Stimulated activated CD4-positive, alpha-beta T cell treated with anti-CD3 and anti-CD28 coated beads, Interleukin-15, amount 100 ng/mL, for 1 hour (primary cell): ENCODE data around the gene TAF1B.
"Not testable (repeated sequence)": the region's sequence is repeated elsewhere in the genome, so short reads cannot be mapped to it uniquely, and the experiment has no call there.

Source experiments
- DNase-seq, 2 donors: peaks; one replicate each; pipeline ENCODE4 v3.0.0-alpha.2; 2020; ENCODE audit warnings: low read depth in 1 of 2, low spot score in 1 of 2

Gene TAF1B

DNA sequence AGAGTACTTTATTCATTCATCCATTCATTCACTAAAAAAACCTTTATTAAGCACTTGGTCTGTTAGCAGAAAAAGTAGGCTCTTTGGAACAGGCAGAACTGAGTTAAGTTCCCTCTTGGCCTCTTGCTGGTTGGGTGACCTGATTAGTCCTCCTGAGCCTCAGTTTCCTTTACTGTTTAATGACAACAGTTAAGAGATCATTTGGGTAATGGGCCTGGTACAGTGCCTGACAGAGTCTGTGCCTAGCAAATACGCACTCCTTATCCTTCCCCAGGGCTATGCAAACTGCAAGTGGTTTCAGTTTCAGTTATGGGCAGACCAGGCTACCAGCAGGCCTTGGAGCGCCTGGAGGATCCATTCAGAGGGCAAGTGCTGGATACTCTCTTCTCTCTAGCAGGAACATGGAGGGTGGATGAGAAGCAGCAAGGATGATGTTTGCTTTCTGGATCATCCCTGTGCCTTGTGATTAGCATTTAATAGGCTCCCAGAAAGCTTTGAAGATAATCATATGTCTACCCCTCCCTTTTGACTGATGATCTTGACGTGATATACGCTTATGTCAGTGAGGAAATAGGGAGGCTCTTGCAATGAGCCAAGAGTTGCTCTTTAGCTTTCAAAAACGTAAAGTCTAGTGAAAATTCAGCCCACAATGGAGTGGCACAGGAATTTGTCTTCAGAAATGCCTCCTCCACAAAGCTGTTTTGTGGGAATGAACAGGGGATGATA, 12.4 kb upstream of the TAF1B start:
- DNase-seq: no peak

GRCh38 chr2:9831670-9832069, 11.6 kb upstream of the TAF1B start:
- no peak for DNase-seq

DNA sequence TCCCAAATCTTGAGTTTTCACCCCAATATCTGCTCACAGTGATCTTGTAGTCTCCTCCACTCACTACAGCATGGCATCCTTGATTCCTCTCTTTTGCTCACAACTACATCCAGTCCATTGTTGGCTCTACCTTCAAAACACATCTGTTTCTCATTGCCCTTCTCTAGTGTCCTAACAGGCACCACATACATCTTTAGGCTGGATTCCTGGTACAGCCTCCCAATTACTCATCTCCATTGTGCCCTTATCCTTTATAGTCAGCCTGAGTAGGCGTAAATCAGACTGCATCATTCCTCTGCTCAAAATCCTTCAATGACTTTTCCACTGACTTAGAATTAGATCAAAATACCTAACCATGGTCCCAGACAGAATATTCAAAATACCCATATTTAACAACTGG, 10.7 kb upstream of the TAF1B start:
- no peak for DNase-seq

DNA sequence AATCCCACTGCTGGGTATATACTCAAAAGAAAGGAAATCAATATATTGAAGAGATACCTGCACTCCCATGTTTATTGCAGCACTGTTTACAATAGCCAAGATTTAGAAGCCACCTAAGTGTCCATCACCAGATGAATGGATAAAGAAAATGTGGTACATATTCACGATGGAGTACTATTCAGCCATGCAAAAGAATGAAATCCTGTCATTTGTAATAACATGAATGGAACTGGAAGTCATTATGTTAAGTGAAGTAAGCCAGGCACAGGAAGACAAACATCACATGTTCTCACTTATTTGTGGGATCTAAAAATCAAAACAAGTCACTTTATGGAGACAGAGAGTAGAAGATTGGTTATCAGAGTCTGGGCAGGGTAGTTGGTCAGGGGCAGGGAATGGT, 8.2 kb upstream of the TAF1B start:
- not testable (repeated sequence) for DNase-seq

GRCh38 chr2:9836074-9836473, 7.2 kb upstream of the TAF1B start:
- DNase-seq: no peak

DNA sequence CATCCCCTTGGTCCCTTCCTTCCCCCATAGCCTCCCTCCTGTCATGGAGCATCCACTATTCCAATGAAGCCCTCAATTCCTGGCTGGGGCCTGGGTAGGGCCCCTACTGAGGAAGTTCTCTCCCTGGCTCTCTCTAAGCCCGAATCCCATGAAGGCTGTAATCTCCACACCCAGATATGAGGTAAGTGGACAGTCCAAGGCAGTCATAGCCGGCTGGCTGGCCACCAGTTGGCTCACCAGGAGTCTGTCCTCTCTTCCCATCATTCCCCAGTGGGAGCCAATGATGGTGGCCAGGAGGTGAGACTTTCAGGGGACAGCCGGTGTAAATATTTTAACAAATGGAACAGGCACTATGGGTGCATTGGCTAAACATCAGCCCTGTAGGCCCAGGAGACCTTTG, 6.8 kb upstream of the TAF1B start:
- no peak for DNase-seq

DNA sequence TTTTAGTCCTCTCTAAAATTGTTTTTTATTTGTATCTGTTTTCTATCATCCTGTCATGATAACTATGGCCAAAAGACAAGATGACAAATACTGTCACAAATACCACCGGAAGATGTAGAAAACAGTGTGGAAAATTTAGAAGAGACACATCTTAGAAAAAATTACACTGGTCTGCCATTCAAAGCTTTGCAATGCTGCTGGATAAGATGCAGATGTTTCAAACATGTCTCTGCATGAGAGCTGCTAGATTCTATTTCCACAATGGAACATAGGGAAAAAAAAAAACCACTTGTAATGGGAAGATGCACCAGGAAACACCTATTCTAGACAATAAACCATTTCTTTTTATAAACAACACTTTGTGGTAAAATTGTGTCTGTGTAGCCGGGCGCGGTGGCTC, 5.8 kb upstream of the TAF1B start:
- DNase-seq: no peak

- DNase-seq: no peak
These were observed 4.9 kb upstream of the TAF1B start for GRCh38 chr2:9838391-9838790.

DNA sequence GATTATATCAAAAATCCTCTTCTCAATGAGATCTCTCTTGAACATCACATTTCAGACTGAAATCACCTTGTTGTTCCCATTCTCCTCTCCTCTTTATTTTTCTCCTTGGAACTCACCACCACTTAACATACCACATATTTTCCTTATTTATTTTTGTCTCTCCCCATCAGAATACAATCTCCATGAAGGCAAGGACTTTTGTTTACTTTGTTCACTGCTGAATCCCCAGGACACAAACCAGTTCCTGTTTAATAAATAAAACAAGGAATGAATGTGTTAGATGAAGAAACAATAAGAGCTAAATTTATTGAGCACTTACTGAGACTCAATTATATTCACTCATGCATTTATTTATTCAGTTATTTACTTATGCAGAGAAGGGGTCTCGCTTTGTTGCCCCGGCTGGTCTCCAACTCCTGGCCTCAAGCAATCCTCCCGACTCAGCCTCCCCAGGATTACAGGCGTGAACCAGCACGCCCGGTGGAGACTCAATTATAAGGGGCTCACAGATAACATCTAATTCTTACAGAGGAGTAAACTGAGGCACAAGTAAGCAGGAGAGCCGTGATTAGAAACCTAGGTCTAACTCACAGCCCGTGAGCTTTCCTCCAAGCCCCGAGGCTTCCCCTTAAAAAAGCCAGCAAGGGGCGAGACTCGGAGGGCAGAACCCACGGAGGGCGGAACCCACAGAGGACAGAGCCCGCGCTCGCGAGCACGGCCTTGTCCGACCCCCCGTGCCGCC, 616 bp upstream of the TAF1B start:
- DNase-seq: no peak

DNA sequence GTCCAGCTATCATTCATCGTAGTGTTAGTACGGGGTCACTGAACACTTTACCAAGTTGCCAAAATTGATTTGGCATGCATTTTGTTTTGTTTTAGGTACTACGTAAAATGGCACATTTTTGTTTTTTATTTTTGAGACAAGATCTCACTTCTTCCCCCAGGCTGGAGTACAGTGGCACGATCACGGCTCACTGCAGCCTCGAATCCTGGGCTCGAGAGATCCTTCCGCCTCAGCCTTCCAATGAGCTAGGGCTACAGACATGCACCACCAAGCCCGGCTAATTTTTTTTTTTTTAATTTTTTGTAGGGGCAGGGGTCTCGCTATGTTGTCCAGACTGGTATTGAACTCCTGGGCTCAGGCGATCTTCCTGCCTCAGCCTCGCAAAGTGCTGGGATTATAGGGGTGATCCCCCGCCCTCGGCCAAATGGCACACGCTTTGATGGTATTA, 786 bp downstream of the TAF1B start:
- no peak for DNase-seq

DNA sequence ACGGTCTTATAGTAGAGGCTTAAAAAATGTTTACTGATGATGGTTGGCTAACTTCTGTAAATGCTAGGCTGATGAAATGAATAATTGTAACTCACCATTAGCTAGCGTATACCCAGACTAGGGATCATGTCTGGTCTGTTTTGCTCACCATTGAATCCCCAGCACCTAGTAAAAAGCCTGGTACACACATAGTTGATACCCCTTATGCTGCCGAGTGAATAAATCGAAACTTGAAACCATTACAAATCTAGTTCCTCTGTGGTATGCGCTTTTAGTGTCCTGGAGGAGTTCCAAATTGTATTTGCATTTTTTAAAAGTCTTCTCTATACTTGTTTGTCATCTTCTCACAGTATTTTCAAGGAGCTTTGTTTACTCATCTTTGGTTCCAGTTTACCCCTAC, 1.3 kb downstream of the TAF1B start:
- DNase-seq: no peak

DNA sequence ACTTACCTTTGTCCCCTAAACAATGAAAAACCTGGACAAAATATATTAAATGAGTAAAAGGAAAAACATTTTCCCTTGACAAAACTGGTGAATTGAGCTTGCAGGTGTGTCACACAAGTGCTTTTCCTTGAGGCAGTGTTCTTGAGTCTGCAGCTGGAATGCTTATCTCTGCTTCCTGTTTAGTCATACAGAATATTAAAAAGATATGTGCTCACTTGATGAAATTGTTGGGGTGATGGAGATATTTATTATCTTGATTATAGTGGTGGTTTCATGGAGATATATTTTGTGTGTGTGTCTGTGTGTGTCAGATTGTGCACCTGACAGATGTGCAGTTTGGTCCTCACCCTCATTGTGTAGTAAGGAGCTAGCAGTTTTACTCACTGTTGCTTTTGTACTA, 3.3 kb downstream of the TAF1B start:
- no peak for DNase-seq

GRCh38 chr2:9847140-9847539, 3.9 kb downstream of the TAF1B start:
- no peak for DNase-seq

- no peak for DNase-seq
These were observed 9.6 kb downstream of the TAF1B start for GRCh38 chr2:9852881-9853280.

- no peak for DNase-seq
These were observed 14.8 kb downstream of the TAF1B start for GRCh38 chr2:9857814-9858729.

DNA sequence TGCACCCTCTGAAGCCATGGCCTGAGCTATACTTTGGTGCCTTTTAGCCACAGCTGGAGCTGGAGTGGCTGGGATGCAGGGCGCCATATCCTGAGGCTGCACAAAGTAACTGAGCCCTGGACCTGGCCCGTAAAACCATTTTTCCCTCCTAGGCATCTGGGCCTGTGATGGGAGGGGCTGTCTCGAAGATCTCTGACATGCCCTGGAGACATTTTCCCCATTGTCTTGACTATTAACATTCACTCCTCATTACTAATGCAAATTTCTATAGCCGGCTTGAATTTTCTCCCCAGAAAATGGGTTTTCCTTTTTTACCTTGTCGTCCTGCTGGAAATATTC, 15.4 kb downstream of the TAF1B start:
- DNase-seq: no peak

DNA sequence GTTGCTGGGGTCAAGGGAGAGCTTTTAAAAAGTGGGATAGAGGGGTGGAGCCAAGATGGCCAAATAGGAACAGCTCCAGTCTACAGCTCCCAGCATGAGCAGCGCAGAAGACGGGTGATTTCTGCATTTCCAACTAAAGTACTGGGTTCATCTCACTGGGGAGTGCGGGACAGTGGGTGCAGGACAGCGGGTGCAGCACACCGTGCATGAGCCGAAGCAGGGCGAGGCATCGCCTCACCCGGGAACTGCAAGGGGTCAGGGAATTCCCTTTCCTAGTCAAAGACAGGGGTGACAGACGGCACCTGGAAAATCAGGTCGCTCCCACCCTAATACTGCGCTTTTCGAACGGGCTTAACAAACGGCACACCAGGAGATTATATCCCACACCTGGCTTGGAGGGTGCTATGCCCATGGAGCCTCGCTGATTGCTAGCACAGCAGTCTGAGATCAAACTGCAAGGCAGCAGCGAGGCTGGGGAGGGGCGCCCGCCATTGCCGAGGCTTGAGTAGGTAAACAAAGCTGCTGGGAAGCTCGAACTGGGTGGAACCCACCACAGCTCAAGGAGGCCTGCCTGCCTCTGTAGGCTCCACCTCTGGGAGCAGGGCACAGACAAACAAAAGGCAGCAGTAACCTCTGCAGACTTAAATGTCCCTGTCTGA, 17.8 kb downstream of the TAF1B start:
- DNase-seq: not testable (repeated sequence)

DNA sequence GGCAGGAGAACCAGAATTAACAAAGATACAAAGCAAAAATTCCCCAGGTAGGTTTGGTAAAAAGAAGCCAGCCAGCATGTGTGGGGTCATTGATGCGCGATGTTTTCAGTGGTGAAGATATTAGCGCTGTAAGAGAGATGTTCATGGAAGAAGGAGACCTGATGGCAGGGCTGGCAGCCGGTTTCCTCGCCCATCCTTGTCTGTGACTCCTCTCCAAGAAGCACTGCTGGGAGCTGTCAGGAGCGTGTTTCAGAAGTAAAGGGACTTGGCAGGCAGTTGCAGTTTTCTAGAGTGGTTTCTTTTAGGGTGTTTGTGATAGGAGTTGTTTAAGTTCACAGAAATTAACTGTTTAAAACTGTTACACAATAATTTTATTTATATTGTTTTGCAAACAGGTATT, 24.6 kb downstream of the TAF1B start:
- no peak for DNase-seq

DNA sequence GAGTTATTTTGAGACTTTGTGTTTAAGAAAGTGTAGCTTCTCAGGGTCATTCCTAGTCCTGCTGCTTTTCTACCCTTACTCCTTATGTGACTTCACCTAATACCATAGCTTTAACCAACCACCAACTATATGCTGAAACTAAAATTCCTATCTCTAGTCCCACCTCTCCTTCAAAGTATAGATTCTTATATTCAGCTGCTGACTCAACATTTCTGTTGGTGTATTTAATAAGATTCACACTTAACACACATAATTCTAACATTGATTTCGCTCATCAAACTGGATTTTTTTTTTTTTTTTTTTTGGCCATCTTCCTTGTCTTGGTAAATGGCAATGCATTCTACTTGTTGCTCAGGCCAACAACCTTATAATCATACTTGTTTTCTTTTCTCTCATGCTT, 30.1 kb downstream of the TAF1B start:
- no peak for DNase-seq

- no peak for DNase-seq
These were observed 33.8 kb downstream of the TAF1B start for GRCh38 chr2:9877026-9877425.

DNA sequence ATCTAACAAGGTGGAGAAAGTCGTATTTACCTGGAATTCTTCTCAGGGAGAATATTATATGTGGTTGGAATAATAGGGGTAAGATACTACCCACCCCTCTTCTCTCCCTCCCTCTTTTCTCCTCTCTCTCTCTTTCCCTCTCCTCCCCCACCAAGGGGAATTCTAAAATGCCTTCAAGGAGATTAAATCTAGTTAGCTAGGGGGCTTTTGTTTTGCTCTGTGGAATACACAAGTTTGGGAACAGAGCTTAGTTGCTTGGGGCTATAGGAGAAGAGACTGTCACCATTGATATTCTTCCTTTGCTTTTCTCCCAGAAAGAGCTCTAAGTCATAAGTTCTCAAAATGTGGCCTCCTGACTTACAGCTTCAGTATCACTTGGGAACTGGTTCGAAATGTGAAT, 34.5 kb downstream of the TAF1B start:
- no peak for DNase-seq
